Tibial nerve (tissue), 4 donors: ENCODE results near the gene CACNG1. TPM values are rescaled to one million over a fixed set of nuclear protein-coding genes. Genes with fewer than 3 reads are reported as not detected.

Experiments used
- DNase-seq, 2 donors: peaks; one replicate each; pipeline ENCODE4 v3.0.0-alpha.2; 2019; ENCODE audit warnings: low spot score in 2 of 2
- H3K27ac ChIP-seq, 4 donors: fragments of 200-600 bp; sonication (generic) in 3 of 4; one replicate each; pipeline ENCODE4 v1.5.1; 2017 to 2019; ENCODE audit warnings: mild to moderate bottlenecking in 1 of 4
- H3K27me3 ChIP-seq, 2 donors: fragments of 200-600 bp; sonication (generic) in 1 of 2; one replicate each; pipeline versions ENCODE4 v1.5.1 to v1.6.0; 2017 to 2019
- H3K36me3 ChIP-seq, 3 donors: fragments of 200-600 bp; sonication (generic); one replicate each; pipeline ENCODE4 v1.5.1; 2018 to 2019
- H3K4me1 ChIP-seq, 4 donors: fragments of 200-600 bp; sonication (generic) in 3 of 4; one replicate each; pipeline ENCODE4 v1.5.1; 2017 to 2019
- H3K4me3 ChIP-seq, 4 donors: fragments of 200-600 bp; sonication (generic) in 3 of 4; one replicate each; pipeline ENCODE4 v1.5.1; 2017 to 2019; ENCODE audit warnings: mild to moderate bottlenecking in 1 of 4, moderate library complexity in 1 of 4
- H3K9me3 ChIP-seq, 4 donors: fragments of 200-600 bp; sonication (generic) in 3 of 4; one replicate each; pipeline ENCODE4 v1.5.1; 2017 to 2019
- EP300 ChIP-seq, 2 donors: sonication (generic); formaldehyde crosslinking; IDR thresholded peaks; one replicate each; pipeline ENCODE4 v1.6.1; 2017; ENCODE audit warnings: antibody characterized with exemption in 2 of 2, mild to moderate bottlenecking in 1 of 2
- POLR2A ChIP-seq, 2 donors: fragments of 450-650 bp; IDR thresholded peaks; one replicate each; pipeline ENCODE4 v1.6.1; 2017; ENCODE audit warnings: antibody characterized with exemption in 2 of 2, mild to moderate bottlenecking in 2 of 2, moderate library complexity in 2 of 2
- WGBS, 2 donors: methylation state at CpG; one replicate each; pipeline ENCODE4 v1.1.5; 2018; 5-methylcytosine and 5-hydroxymethylcytosine counted together
- total RNA-seq, 4 donors: library from RNA; depleted of rRNA; stranded (reverse); fragments of >200 nt; gene quantifications; one replicate each; pipeline ENCODE4 v1.1.0, GENCODE V29; 2016
- TF ChIP-seq, protein P1 (sequence below), 5 experiments: fragments of 200-600 bp in 3 of 5; fragments of 450-650 bp in 2 of 5; sonication (generic) in 3 of 5; IDR thresholded peaks; one replicate each; pipeline ENCODE4 v1.5.1; 2016 to 2019; ENCODE audit warnings: antibody characterized with exemption in 5 of 5, mild to moderate bottlenecking in 3 of 5, moderate library complexity in 2 of 5

CACNG1 gene
- total RNA-seq, 4 donors from 2014 or later: not detected

DNA sequence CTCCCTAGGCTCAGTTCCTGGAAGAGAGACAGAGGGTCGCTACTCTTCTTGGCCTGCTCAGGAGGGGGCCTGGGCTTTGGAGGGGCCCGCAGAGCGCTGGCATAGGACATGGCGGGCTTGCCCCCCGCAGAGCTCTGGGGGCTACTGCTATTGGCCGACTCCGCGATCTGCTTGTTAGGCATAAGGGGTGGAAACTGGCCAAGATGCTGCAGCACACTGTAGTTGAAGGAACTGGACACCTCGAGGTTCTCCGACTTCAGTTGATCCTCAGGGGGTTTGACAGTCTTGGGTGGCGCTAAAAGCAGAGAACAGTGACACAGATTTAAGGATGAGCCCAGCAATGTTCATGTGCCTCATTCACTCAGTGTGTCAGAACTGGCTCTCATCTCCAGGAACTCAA, 33.9 kb downstream of the CACNG1 start:
- Histone ChIP-seq H3K27ac (no peak overlapping the region), H3K27me3 (no peaks in the 10 kb centered on the region), H3K4me1 (no peaks in the 10 kb centered on the region), H3K4me3 (no peak overlapping the region), H3K36me3 (peaks cover 0 to 25% (median 8%) of the 10 kb centered on the region in 3 donors), H3K9me3 (no peaks in the 10 kb centered on the region)
- TF ChIP-seq POLR2A (IDR thresholded peaks at IDR 0.05) (no peak), EP300 (IDR thresholded peaks at IDR 0.05) (no peak)
- TF ChIP-seq, protein P1, sequence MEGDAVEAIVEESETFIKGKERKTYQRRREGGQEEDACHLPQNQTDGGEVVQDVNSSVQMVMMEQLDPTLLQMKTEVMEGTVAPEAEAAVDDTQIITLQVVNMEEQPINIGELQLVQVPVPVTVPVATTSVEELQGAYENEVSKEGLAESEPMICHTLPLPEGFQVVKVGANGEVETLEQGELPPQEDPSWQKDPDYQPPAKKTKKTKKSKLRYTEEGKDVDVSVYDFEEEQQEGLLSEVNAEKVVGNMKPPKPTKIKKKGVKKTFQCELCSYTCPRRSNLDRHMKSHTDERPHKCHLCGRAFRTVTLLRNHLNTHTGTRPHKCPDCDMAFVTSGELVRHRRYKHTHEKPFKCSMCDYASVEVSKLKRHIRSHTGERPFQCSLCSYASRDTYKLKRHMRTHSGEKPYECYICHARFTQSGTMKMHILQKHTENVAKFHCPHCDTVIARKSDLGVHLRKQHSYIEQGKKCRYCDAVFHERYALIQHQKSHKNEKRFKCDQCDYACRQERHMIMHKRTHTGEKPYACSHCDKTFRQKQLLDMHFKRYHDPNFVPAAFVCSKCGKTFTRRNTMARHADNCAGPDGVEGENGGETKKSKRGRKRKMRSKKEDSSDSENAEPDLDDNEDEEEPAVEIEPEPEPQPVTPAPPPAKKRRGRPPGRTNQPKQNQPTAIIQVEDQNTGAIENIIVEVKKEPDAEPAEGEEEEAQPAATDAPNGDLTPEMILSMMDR (IDR thresholded peaks at IDR 0.05): no peak
- 91 to 94% methylated on average over 11 of the region's 11 CpGs for WGBS, 2 donors
- DNase-seq: no peak

GRCh38 chr17:67079491-67079890, 35.1 kb downstream of the CACNG1 start:
- Histone ChIP-seq H3K36me3 (peaks cover 0 to 28% (median 8%) of the 10 kb centered on the region in 3 donors), H3K27ac (no peak overlapping the region), H3K9me3 (no peaks in the 10 kb centered on the region), H3K27me3 (no peaks in the 10 kb centered on the region), H3K4me1 (no peaks in the 10 kb centered on the region), H3K4me3 (no peak overlapping the region)
- WGBS, 2 donors: 95 to 98% methylated on average over 2 of the region's 2 CpGs
- TF ChIP-seq, protein P1 (IDR thresholded peaks at IDR 0.05): no peak
- TF ChIP-seq POLR2A (IDR thresholded peaks at IDR 0.05) (no peak), EP300 (IDR thresholded peaks at IDR 0.05) (no peak)
- no peak for DNase-seq

DNA sequence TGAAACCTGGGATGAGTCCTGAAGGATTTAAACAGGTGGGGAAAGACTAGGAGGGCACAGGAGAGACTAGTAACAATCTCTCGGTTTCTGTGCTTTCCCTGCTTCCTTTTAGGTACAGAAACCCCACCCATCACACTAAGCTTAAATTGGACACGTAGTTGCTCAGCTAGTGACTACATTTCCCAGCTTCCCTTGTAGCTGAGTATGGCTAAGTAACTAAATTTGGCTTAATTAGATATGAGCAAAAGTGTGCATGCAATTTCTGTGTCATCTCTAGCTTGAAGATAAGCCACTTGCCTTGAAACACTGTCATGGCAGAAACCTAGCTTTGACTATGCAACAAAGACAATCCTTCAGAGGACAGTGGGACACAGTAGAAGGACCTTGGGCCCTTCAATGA, 36.5 kb downstream of the CACNG1 start:
- Histone ChIP-seq H3K4me1 (no peaks in the 10 kb centered on the region), H3K27me3 (no peaks in the 10 kb centered on the region)
- WGBS, 2 donors: 88 to 89% methylated on average over 2 of the region's 2 CpGs

GRCh38 chr17:67082107-67082506, 37.8 kb downstream of the CACNG1 start:
- H3K27ac ChIP-seq: no peak overlapping the region
- WGBS, 2 donors: 73 to 83% methylated on average over 1 of the region's 1 CpG
- H3K4me3 ChIP-seq: no peak overlapping the region
- no peaks in the 10 kb centered on the region for H3K9me3 ChIP-seq
- peaks cover 0 to 36% (median 8%) of the 10 kb centered on the region in 3 donors for H3K36me3 ChIP-seq
- TF ChIP-seq, protein P1 (IDR thresholded peaks at IDR 0.05): no peak
- no peak for TF ChIP-seq POLR2A (IDR thresholded peaks at IDR 0.05)
- TF ChIP-seq EP300 (IDR thresholded peaks at IDR 0.05): no peak
- H3K27me3 ChIP-seq: no peaks in the 10 kb centered on the region
- no peaks in the 10 kb centered on the region for H3K4me1 ChIP-seq
- no peak for DNase-seq

More for the DNA sequence above, 36.5 kb downstream of the CACNG1 start:
- DNase-seq: no peak
- Histone ChIP-seq H3K9me3 (no peaks in the 10 kb centered on the region), H3K4me3 (no peak overlapping the region), H3K36me3 (peaks cover 0 to 33% (median 8%) of the 10 kb centered on the region in 3 donors), H3K27ac (no peak overlapping the region)
- no peak for TF ChIP-seq POLR2A (IDR thresholded peaks at IDR 0.05)
- TF ChIP-seq, protein P1 (IDR thresholded peaks at IDR 0.05): no peak
- no peak for TF ChIP-seq EP300 (IDR thresholded peaks at IDR 0.05)

DNA sequence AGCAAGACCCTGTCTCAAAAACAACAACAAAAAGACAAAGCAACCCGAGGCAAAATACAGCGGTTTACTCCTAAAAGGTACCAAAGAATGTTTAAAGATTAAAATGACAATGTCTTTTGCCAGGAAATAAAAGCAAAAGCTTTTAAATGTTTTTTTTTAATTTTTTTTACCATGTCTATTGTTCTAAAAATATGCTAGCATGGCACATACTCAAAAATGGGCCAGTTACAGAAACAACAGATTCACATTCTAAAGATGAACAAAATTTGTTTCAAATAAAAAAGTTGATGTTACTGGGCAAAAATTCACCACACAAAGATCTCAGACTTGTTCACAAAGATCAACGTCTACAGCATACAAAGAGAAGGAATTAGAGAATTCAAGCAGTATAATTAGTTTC, 41.1 kb downstream of the CACNG1 start:
- Histone ChIP-seq H3K27ac (no peak overlapping the region), H3K4me3 (no peak overlapping the region), H3K4me1 (no peaks in the 10 kb centered on the region), H3K9me3 (no peaks in the 10 kb centered on the region), H3K27me3 (no peaks in the 10 kb centered on the region), H3K36me3 (peaks cover 0 to 39% (median 0%) of the 10 kb centered on the region in 3 donors)
- TF ChIP-seq, protein P1 (IDR thresholded peaks at IDR 0.05): no peak
- TF ChIP-seq EP300 (IDR thresholded peaks at IDR 0.05): no peak
- TF ChIP-seq POLR2A (IDR thresholded peaks at IDR 0.05): no peak
- DNase-seq: no peak
- 76 to 79% methylated on average over 3 of the region's 3 CpGs for WGBS, 2 donors
